Upper lobe of left lung (tissue), 6 donors: Measurements from ENCODE around the gene PNPLA2. TPM values are rescaled to one million over a fixed set of nuclear protein-coding genes. Genes with fewer than 3 reads are reported as not detected.

ENCODE experiments used
- ATAC-seq, 2 donors: fragments of 200-7000 bp; cut with Tn5 transposase; one replicate each; pipeline ENCODE4 v1.9.1; 2022; ENCODE audit warnings: mild to moderate bottlenecking in 2 of 2, moderate library complexity in 2 of 2; ENCODE audit not compliant: low FRiP score in 2 of 2
- DNase-seq, 2 donors: peaks; one replicate each; pipeline ENCODE4 v3.0.0-alpha.2; 2019 to 2020
- H3K27ac ChIP-seq, 4 donors: fragments of 200-600 bp; sonication (generic); one replicate each; pipeline ENCODE4 v1.5.1; 2016 to 2019
- H3K27me3 ChIP-seq, 4 donors: fragments of 200-600 bp; sonication (generic); one replicate each; pipeline ENCODE4 v1.5.1; 2017 to 2019
- H3K36me3 ChIP-seq, 4 donors: fragments of 200-600 bp; sonication (generic); one replicate each; pipeline ENCODE4 v1.5.1; 2016 to 2019
- H3K4me1 ChIP-seq, 4 donors: fragments of 200-600 bp; sonication (generic); one replicate each; pipeline ENCODE4 v1.5.1; 2018 to 2019
- H3K4me3 ChIP-seq, 4 donors: fragments of 200-600 bp; sonication (generic); one replicate each; pipeline ENCODE4 v1.5.1; 2017 to 2019; ENCODE audit warnings: mild to moderate bottlenecking in 2 of 4, moderate library complexity in 1 of 4
- H3K9me3 ChIP-seq, 4 donors: fragments of 200-600 bp; sonication (generic); one replicate each; pipeline ENCODE4 v1.5.1; 2018 to 2019
- CTCF ChIP-seq, 6 experiments: fragments of 450-650 bp in 4 of 6; fragments of 200-600 bp in 2 of 6; sonication (generic) in 2 of 6; IDR thresholded peaks; one replicate each; pipeline ENCODE4 v1.5.1; 2016 to 2019; ENCODE audit warnings: antibody characterized with exemption in 6 of 6
- EP300 ChIP-seq, 4 donors: sonication (generic); formaldehyde crosslinking; IDR thresholded peaks; one replicate each; pipeline ENCODE4 v1.5.1; 2017; ENCODE audit warnings: antibody characterized with exemption in 4 of 4, control low read depth in 2 of 4
- POLR2A ChIP-seq, 4 donors: fragments of 450-650 bp; IDR thresholded peaks; one replicate each; pipeline ENCODE4 v1.5.1; 2016 to 2017; ENCODE audit warnings: antibody characterized with exemption in 4 of 4, mild to moderate bottlenecking in 2 of 4
- POLR2AphosphoS5 ChIP-seq, 2 donors: sonication (generic); formaldehyde crosslinking; IDR thresholded peaks; one replicate each; pipeline ENCODE4 v1.5.1; 2017; ENCODE audit warnings: antibody characterized with exemption in 2 of 2
- WGBS, 2 donors: methylation state at CpG; one replicate each; pipeline ENCODE4 v1.1.5; 2017 to 2018; 5-methylcytosine and 5-hydroxymethylcytosine counted together
- total RNA-seq, 6 donors: library from RNA; depleted of rRNA in 4 of 6; stranded (reverse); fragments of >200 nt in 4 of 6; gene quantifications; one replicate each; pipeline versions ENCODE4 v1.1.0 to v1.2.1, GENCODE V29; 2016 to 2021
- donor health status: DM: no; HTN: no; CAD: no; lungs with moderate emphysema.
- donor health status: DM: no; HTN: yes; CAD: no; lungs with severe emphysema.

PNPLA2 gene
- total RNA-seq, 6 donors from 2014 or later = 74.5 to 303 (median 164) TPM

GRCh38 chr11:778976-779954 is 39.4 kb upstream of the PNPLA2 start:
- 97 to 99% methylated on average over 10 to 22 of the region's 23 CpGs for WGBS, 2 donors

GRCh38 chr11:779955-780532 is 38.7 kb upstream of the PNPLA2 start:
- Histone ChIP-seq H3K4me3 (no peak overlapping the region), H3K4me1 (peaks cover 22 to 39% (median 35%) of the 10 kb centered on the region in 4 donors), H3K36me3 (no peaks in the 10 kb centered on the region), H3K9me3 (no peaks in the 10 kb centered on the region), H3K27me3 (no peaks in the 10 kb centered on the region), H3K27ac (no peak overlapping the region)
- ATAC-seq = no peak
- WGBS, 2 donors = 95 to 98% methylated on average over 15 to 16 of the region's 16 CpGs
- no peak for TF ChIP-seq EP300 (IDR thresholded peaks at IDR 0.05)
- TF ChIP-seq CTCF (IDR thresholded peaks at IDR 0.05) = no peak
- TF ChIP-seq POLR2A (IDR thresholded peaks at IDR 0.05) = no peak
- TF ChIP-seq POLR2AphosphoS5 (IDR thresholded peaks at IDR 0.05) = no peak
- peak in 1 of 2 donors; percentile 41 for DNase-seq

More at GRCh38 chr11:778976-779954, 39.4 kb upstream of the PNPLA2 start:
- no peak for TF ChIP-seq POLR2A (IDR thresholded peaks at IDR 0.05)
- TF ChIP-seq CTCF (IDR thresholded peaks at IDR 0.05) = no peak
- TF ChIP-seq POLR2AphosphoS5 (IDR thresholded peaks at IDR 0.05) = no peak
- Histone ChIP-seq H3K27me3 (no peaks in the 10 kb centered on the region), H3K36me3 (peaks cover 0 to 1% (median 0%) of the 10 kb centered on the region in 4 donors), H3K27ac (no peak overlapping the region), H3K4me1 (peaks cover 23 to 45% (median 37%) of the 10 kb centered on the region in 4 donors), H3K4me3 (no peak overlapping the region), H3K9me3 (no peaks in the 10 kb centered on the region)
- no peak for ATAC-seq
- DNase-seq = peak in 1 of 2 donors; percentile 48

- H3K9me3 ChIP-seq = no peaks in the 10 kb centered on the region
- 78 to 92% methylated on average over 28 to 34 of the region's 36 CpGs for WGBS, 2 donors
- peaks cover 8 to 20% (median 17%) of the 10 kb centered on the region in 4 donors for H3K4me1 ChIP-seq
- ATAC-seq = no peak
- H3K4me3 ChIP-seq = no peak overlapping the region
- H3K27me3 ChIP-seq = no peaks in the 10 kb centered on the region
- H3K27ac ChIP-seq = no peak overlapping the region
- no peak for TF ChIP-seq POLR2A (IDR thresholded peaks at IDR 0.05)
- TF ChIP-seq EP300 (IDR thresholded peaks at IDR 0.05) = no peak
- no peaks in the 10 kb centered on the region for H3K36me3 ChIP-seq
- DNase-seq = peak in 1 of 2 donors; percentile 66
Measured at GRCh38 chr11:782264-783174, 36.2 kb upstream of the PNPLA2 start.

GRCh38 chr11:783581-784015 is 35.1 kb upstream of the PNPLA2 start:
- WGBS, 2 donors = 50 to 58% methylated on average over 24 of the region's 24 CpGs
- Histone ChIP-seq H3K36me3 (no peaks in the 10 kb centered on the region), H3K9me3 (no peaks in the 10 kb centered on the region), H3K27ac (peak overlapping the region in 1 of 4 donors; percentile 24), H3K4me1 (peaks cover 7 to 13% (median 10%) of the 10 kb centered on the region in 4 donors), H3K4me3 (no peak overlapping the region), H3K27me3 (peaks cover 0 to 6% (median 0%) of the 10 kb centered on the region in 4 donors)
- TF ChIP-seq POLR2AphosphoS5 (IDR thresholded peaks at IDR 0.05) (peak in 1 of 2 donors; percentile 17), EP300 (IDR thresholded peaks at IDR 0.05) (no peak), POLR2A (IDR thresholded peaks at IDR 0.05) (peak in 1 of 4 donors; percentile 38), CTCF (IDR thresholded peaks at IDR 0.05) (peak; percentile 47 to 76 (median 61))
- DNase-seq (peak; percentile 89 to 91), ATAC-seq (peak; percentile 82 to 87)
